Stimulated activated CD4-positive, alpha-beta T cell treated with anti-CD3 and anti-CD28 coated beads, Interleukin-15, amount 100 ng/mL, for 48 hours (primary cell): Measurements from ENCODE around the gene MBD6.

Source experiments
- DNase-seq, 2 donors: peaks; one replicate each; pipeline ENCODE4 v3.0.0-alpha.2; 2020; ENCODE audit warnings: low read depth in 2 of 2

The MBD6 gene

GRCh38 chr12:57577981-57578758 lies 55.5 kb downstream of the MBD6 start:
- no peak for DNase-seq

- no peak for DNase-seq
Observed at GRCh38 chr12:57579011-57579410, 56.4 kb downstream of the MBD6 start.
